ENCODE data around the gene SLC35G4.

SLC35G4 gene

GRCh38 chr18:11572201-11572600 lies 37.2 kb upstream of the SLC35G4 start:
- no peak for TF ChIP-seq CTCF (IDR thresholded peaks at IDR 0.05)

GRCh38 chr18:11574545-11574944 lies 34.9 kb upstream of the SLC35G4 start:
- TF ChIP-seq CTCF (IDR thresholded peaks at IDR 0.05) = no peak

GRCh38 chr18:11577271-11578112 lies 31.9 kb upstream of the SLC35G4 start:
- TF ChIP-seq CTCF (IDR thresholded peaks at IDR 0.05) = no peak

- no peak for TF ChIP-seq CTCF (IDR thresholded peaks at IDR 0.05)
Measured at GRCh38 chr18:11578799-11579198, 30.6 kb upstream of the SLC35G4 start.

GRCh38 chr18:11579916-11580315 lies 29.5 kb upstream of the SLC35G4 start:
- no peak for TF ChIP-seq CTCF (IDR thresholded peaks at IDR 0.05)

GRCh38 chr18:11581286-11581685 lies 28.1 kb upstream of the SLC35G4 start:
- no peak for TF ChIP-seq CTCF (IDR thresholded peaks at IDR 0.05)

GRCh38 chr18:11585596-11585995 lies 23.8 kb upstream of the SLC35G4 start:
- TF ChIP-seq CTCF (IDR thresholded peaks at IDR 0.05) = no peak

Measured in LNCAP (cell line).